WTC11 (cell line): ENCODE data around the gene USP10. TPM values are rescaled to one million over a fixed set of nuclear protein-coding genes. Genes with fewer than 3 reads are reported as not detected.

Experiments used
- ATAC-seq: fragments of 200-7000 bp; cut with Tn5 transposase; 2 replicates; pipeline ENCODE4 v1.10.0; 2021; ENCODE audit warnings: mild to moderate bottlenecking, moderate library complexity
- CTCF ChIA-PET: fragments of 300-600 bp; sonication (Branson Sonifier 250); formaldehyde crosslinking; loops from one replicate; lab custom pipeline; 2021; ENCODE audit warnings: antibody characterized with exemption; lab: Charles Lee
- POLR2A ChIA-PET: fragments of 350-600 bp; sonication (Branson Sonifier 250); formaldehyde crosslinking; loops from one replicate; lab custom pipeline; 2021; ENCODE audit warnings: antibody characterized with exemption; lab: Charles Lee
- DNase-seq: peaks from one replicate; pipeline ENCODE4 v3.0.0; 2021; ENCODE audit warnings: low spot score
- H3K27ac Mint-ChIP-seq: 2 replicates; pipeline ENCODE4 v1.8.0; 2021; ENCODE audit warnings: mixed read lengths
- H3K27me3 Mint-ChIP-seq: 2 replicates; pipeline ENCODE4 v1.8.0; 2021; ENCODE audit warnings: low read depth, mild to moderate bottlenecking, moderate library complexity, mixed read lengths
- H3K36me3 Mint-ChIP-seq: 2 replicates; pipeline ENCODE4 v1.8.0; 2021; ENCODE audit warnings: mixed read lengths
- H3K4me1 Mint-ChIP-seq: 2 replicates; pipeline ENCODE4 v1.8.0; 2022; ENCODE audit warnings: mixed read lengths
- H3K4me3 Mint-ChIP-seq: 2 replicates; pipeline ENCODE4 v1.8.0; 2021; ENCODE audit warnings: mild to moderate bottlenecking, moderate library complexity, mixed read lengths
- H3K9me3 Mint-ChIP-seq: 2 replicates; pipeline ENCODE4 v1.8.0; 2021; ENCODE audit warnings: mixed read lengths
- ESRRA ChIP-seq: sonication (generic); formaldehyde crosslinking; IDR thresholded peaks from 2 replicates; pipeline ENCODE4 v1.8.1; 2022; ENCODE audit warnings: mild to moderate bottlenecking, missing genetic modification reagents, borderline replicate concordance
- ETV6 ChIP-seq: sonication (generic); formaldehyde crosslinking; IDR thresholded peaks from 2 replicates; pipeline ENCODE4 v1.8.1; 2022; ENCODE audit warnings: mild to moderate bottlenecking, missing genetic modification reagents
- JUN ChIP-seq: sonication (generic); formaldehyde crosslinking; IDR thresholded peaks from 2 replicates; pipeline ENCODE4 v1.8.0; 2023; ENCODE audit warnings: mild to moderate bottlenecking, missing genetic modification reagents
- RELA ChIP-seq: sonication (generic); formaldehyde crosslinking; IDR thresholded peaks from 2 replicates; pipeline ENCODE4 v1.8.1; 2022; ENCODE audit warnings: missing genetic modification reagents, mild to moderate bottlenecking, borderline replicate concordance
- RORB ChIP-seq: fragments of 250-450 bp; sonication (Bioruptor Pico); IDR thresholded peaks from 2 replicates; pipeline ENCODE4 v1.9.0; 2021; ENCODE audit warnings: mild to moderate bottlenecking
- STAT6 ChIP-seq: sonication (generic); formaldehyde crosslinking; conservative IDR thresholded peaks from 2 replicates; pipeline ENCODE4 v1.8.1; 2023; ENCODE audit warnings: mild to moderate bottlenecking, low read depth, missing genetic modification reagents, moderate library complexity
- ZNF121 ChIP-seq: sonication (generic); formaldehyde crosslinking; IDR thresholded peaks from 2 replicates; pipeline ENCODE4 v1.8.0; 2023; ENCODE audit warnings: missing genetic modification reagents
- ZNF219 ChIP-seq: sonication (generic); formaldehyde crosslinking; IDR thresholded peaks from 2 replicates; pipeline ENCODE4 v1.8.0; 2023; ENCODE audit warnings: missing genetic modification reagents, mild to moderate bottlenecking, borderline replicate concordance
- ZNF396 ChIP-seq: fragments of 250-450 bp; sonication (Bioruptor Pico); IDR thresholded peaks from 2 replicates; pipeline ENCODE4 v1.8.0; 2021; ENCODE audit warnings: mild to moderate bottlenecking, moderate library complexity, borderline replicate concordance
- ZNF532 ChIP-seq: fragments of 250-450 bp; sonication (Bioruptor Pico); IDR thresholded peaks from 2 replicates; pipeline ENCODE4 v1.9.0; 2021; ENCODE audit warnings: mild to moderate bottlenecking, borderline replicate concordance
- ZNF671 ChIP-seq: fragments of 250-450 bp; sonication (Bioruptor Pico); IDR thresholded peaks from 2 replicates; pipeline ENCODE4 v1.8.0; 2021; ENCODE audit warnings: mild to moderate bottlenecking
- total RNA-seq: library from RNA; stranded (reverse); gene quantifications from 3 replicates; pipeline ENCODE4 v1.2.3, GENCODE V29; 2021
- TF ChIP-seq, protein P1 (sequence below): fragments of 250-450 bp; sonication (Bioruptor Pico); conservative IDR thresholded peaks from 2 replicates; pipeline ENCODE4 v1.9.0; 2021; ENCODE audit warnings: mild to moderate bottlenecking
- TF ChIP-seq, protein P2 (sequence below): sonication (generic); formaldehyde crosslinking; IDR thresholded peaks from 2 replicates; pipeline ENCODE4 v1.8.1; 2023; ENCODE audit warnings: mild to moderate bottlenecking, missing genetic modification reagents

USP10 gene
- total RNA-seq, 1 experiment from 2014 or later, result 138 TPM

DNA sequence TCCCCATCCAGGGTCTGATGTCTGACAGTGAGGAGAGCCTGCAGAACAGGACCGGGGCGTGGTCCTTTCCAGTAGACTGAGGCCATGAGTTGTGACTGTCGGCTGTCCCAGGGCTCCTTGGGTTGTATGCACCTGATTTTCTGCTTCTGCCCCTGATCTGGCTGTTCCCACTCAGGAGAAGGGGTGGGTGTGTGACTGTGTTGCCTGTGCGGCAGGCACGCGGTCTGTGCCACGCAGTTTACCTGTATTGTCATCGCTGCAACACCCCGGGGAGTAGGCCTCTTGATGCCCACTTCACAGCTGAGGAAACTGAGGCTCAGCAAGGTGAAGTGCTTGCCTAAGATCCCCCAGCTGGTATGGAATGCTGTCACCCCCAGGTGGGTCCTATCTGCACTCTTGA is 121.4 kb downstream of the USP10 start:
- ChIA-PET CTCF (interaction anchor here (1.0 to 2.6 kb wide), 2 partner anchors 83 to 131 kb away, joined by 3 to 11 read pairs; no protein-coding TSS in a partner anchor), POLR2A (no interaction called here)
- Mint-ChIP-seq H3K9me3 (peaks cover 3% of the 10 kb centered on the region; the same call in 1 of the 2 replicates), H3K4me1 (peaks cover 14% of the 10 kb centered on the region), H3K27ac (no peak overlapping the region), H3K4me3 (no peak overlapping the region), H3K36me3 (no peaks in the 10 kb centered on the region), H3K27me3 (peaks cover 50% of the 10 kb centered on the region)
- TF ChIP-seq, protein P1, sequence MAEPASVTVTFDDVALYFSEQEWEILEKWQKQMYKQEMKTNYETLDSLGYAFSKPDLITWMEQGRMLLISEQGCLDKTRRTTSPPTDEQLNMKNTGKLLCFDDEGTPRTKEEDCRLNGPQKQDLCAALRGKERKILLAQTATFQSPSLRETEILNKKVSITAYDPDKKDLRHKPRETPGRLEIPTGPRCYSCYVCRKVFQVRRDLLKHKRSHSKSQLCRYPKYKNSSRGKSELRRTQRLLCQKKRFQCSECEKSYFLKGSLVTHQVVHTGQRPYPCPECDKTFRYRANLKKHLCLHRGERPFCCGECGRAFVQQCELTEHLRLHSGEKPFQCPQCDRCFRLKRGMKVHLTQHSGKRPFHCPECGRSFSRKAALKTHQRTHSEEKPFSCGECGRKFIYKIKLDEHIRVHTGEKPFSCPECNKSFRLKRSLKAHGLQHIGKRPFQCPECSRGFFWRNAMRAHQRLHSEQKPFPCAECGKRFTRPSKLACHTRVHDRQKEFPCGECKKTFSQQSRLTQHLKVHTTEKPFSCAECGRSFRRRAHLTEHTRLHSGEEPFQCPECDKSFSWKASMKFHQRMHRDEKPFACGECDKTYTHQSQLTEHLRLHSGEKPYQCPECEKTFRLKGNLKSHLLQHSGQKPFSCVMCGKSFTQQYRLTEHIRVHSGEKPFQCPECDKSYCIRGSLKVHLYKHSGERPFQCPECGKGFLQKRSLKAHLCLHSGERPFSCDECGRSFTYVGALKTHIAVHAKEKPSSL (CRISPR knock-in tag), result no peak
- TF ChIP-seq ZNF219, result no peak
- no peak for TF ChIP-seq ZNF671 (CRISPR knock-in tag)
- no peak for TF ChIP-seq ZNF396 (CRISPR knock-in tag)
- ATAC-seq (no peak), DNase-seq (no peak)

GRCh38 chr16:84821728-84822689 is 122.2 kb downstream of the USP10 start:
- Mint-ChIP-seq H3K4me1 (peaks cover 14% of the 10 kb centered on the region), H3K27ac (no peak overlapping the region; the same call in 1 of the 2 replicates), H3K36me3 (no peaks in the 10 kb centered on the region), H3K9me3 (peaks cover 3% of the 10 kb centered on the region; the same call in 1 of the 2 replicates), H3K27me3 (peaks cover 50% of the 10 kb centered on the region), H3K4me3 (no peak overlapping the region)
- ATAC-seq (no peak), DNase-seq (no peak)
- CTCF ChIA-PET, result interaction anchor here (1.0 kb wide), 1 partner anchor 130 kb away, joined by 3 read pairs; no protein-coding TSS in a partner anchor
- POLR2A ChIA-PET, result interaction anchor here (0.6 kb wide), 1 partner anchor 91 kb away, joined by 4 read pairs; no protein-coding TSS in a partner anchor
- TF ChIP-seq ESRRA (CRISPR knock-in tag) (no peak), ETV6 (CRISPR knock-in tag) (no peak), RELA (no peak)

DNA sequence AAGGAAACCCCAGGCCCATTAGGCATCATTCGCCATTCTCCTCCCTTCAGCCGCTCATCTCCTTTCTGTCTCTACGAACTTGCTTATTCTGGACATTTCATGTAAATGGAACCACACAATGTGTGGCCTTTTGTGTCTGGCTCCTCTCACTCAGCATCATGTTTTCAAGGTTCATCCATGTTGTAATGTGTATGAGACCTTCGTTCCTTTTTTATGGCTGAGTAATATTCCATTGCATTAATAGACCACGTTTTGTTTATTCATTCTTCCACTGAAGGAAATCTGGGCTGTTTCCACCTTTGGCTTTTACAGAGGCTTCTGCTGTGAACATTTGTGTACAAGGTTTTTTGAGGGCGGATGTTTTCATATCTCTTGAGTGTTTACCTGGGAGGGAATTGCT is 123.2 kb downstream of the USP10 start:
- peaks cover 3% of the 10 kb centered on the region; the same call in 1 of the 2 replicates for H3K9me3 Mint-ChIP-seq
- DNase-seq (no peak), ATAC-seq (no peak)
- no peak for TF ChIP-seq ZNF121 (CRISPR knock-in tag)
- TF ChIP-seq, protein P2, sequence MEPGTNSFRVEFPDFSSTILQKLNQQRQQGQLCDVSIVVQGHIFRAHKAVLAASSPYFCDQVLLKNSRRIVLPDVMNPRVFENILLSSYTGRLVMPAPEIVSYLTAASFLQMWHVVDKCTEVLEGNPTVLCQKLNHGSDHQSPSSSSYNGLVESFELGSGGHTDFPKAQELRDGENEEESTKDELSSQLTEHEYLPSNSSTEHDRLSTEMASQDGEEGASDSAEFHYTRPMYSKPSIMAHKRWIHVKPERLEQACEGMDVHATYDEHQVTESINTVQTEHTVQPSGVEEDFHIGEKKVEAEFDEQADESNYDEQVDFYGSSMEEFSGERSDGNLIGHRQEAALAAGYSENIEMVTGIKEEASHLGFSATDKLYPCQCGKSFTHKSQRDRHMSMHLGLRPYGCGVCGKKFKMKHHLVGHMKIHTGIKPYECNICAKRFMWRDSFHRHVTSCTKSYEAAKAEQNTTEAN (CRISPR knock-in tag), result no peak
- H3K4me1 Mint-ChIP-seq, result peaks cover 21% of the 10 kb centered on the region
- peaks cover 45% of the 10 kb centered on the region for H3K27me3 Mint-ChIP-seq
- POLR2A ChIA-PET, result no interaction called here
- H3K4me3 Mint-ChIP-seq, result no peak overlapping the region
- no peaks in the 10 kb centered on the region for H3K36me3 Mint-ChIP-seq
- CTCF ChIA-PET, result no interaction called here
- H3K27ac Mint-ChIP-seq, result no peak overlapping the region

GRCh38 chr16:84823484-84823883 is 123.7 kb downstream of the USP10 start:
- CTCF ChIA-PET, result no interaction called here
- Mint-ChIP-seq H3K4me1 (peaks cover 22% of the 10 kb centered on the region), H3K27me3 (peaks cover 40% of the 10 kb centered on the region), H3K36me3 (no peaks in the 10 kb centered on the region), H3K27ac (no peak overlapping the region), H3K4me3 (no peak overlapping the region), H3K9me3 (peaks cover 3% of the 10 kb centered on the region; the same call in 1 of the 2 replicates)
- no peak for ATAC-seq
- DNase-seq, result no peak
- no peak for TF ChIP-seq ETV6 (CRISPR knock-in tag)
- POLR2A ChIA-PET, result no interaction called here

- Mint-ChIP-seq H3K4me3 (no peak overlapping the region), H3K9me3 (peaks cover 3% of the 10 kb centered on the region; the same call in 1 of the 2 replicates), H3K4me1 (peaks cover 19% of the 10 kb centered on the region), H3K27ac (no peak overlapping the region), H3K36me3 (no peaks in the 10 kb centered on the region), H3K27me3 (peaks cover 36% of the 10 kb centered on the region)
- no peak for DNase-seq
- CTCF ChIA-PET, result no interaction called here
- POLR2A ChIA-PET, result no interaction called here
- ATAC-seq, result no peak
- TF ChIP-seq STAT6 (CRISPR knock-in tag), result no peak
- no peak for TF ChIP-seq RORB (CRISPR knock-in tag)
- no peak for TF ChIP-seq JUN (CRISPR knock-in tag)
- TF ChIP-seq ZNF532 (CRISPR knock-in tag), result no peak
These were observed 124.1 kb downstream of the USP10 start for GRCh38 chr16:84823926-84824325.
